ENCODE data around the gene FAM163B.

DNA sequence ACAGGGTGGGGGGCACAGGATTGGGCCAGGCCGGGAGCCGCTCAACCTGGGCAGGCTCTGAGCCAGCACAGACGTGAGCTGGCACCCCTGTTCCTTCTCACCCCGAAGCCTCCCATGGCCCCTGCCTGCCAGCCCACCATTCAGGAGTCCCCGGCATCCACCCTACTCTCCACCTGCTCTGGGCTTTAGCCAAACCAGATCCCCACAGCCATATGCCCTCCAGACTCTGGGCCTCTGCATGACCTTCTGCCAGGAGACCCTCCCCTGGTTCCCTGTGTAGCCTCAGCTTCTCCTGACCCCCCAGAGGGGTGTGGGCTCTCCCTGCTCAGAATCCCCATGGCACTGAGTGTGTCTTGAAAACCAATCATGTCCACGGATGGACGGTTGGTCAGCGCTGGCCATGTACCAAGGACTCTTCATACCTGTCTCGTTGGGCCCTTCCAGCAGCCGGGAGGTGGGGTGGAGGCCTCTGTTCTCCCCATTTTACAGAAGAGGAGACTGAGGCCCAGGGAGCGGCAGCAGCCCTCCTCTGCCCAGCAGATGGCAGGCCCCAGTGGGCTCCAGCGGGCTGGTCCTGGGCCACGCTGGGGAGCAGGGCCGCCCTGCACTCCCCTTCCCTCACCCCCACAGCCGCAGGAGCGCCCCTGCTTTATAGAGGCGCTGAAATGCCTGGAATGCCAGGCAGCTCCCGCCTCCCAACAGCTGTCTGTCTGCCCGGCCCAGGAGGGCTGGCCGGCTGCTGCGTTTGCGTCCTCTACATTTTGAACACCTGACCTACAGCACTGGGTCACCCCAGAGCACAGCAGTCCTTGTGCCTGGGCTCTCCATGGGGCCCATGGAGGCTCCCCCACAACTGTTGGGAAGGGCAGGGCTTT is 81.0 kb downstream of the FAM163B start:
- TF ChIP-seq, protein P1, sequence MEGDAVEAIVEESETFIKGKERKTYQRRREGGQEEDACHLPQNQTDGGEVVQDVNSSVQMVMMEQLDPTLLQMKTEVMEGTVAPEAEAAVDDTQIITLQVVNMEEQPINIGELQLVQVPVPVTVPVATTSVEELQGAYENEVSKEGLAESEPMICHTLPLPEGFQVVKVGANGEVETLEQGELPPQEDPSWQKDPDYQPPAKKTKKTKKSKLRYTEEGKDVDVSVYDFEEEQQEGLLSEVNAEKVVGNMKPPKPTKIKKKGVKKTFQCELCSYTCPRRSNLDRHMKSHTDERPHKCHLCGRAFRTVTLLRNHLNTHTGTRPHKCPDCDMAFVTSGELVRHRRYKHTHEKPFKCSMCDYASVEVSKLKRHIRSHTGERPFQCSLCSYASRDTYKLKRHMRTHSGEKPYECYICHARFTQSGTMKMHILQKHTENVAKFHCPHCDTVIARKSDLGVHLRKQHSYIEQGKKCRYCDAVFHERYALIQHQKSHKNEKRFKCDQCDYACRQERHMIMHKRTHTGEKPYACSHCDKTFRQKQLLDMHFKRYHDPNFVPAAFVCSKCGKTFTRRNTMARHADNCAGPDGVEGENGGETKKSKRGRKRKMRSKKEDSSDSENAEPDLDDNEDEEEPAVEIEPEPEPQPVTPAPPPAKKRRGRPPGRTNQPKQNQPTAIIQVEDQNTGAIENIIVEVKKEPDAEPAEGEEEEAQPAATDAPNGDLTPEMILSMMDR (IDR thresholded peaks at IDR 0.05; ENCODE audit: insufficient read depth, low read depth, low read length): no peak
- no peak for TF ChIP-seq EZH2 (IDR thresholded peaks at IDR 0.05; ENCODE audit: insufficient read depth, low read length)
